H1 (cell line): ENCODE data around the gene TMIGD3. TPM values are rescaled to one million over a fixed set of nuclear protein-coding genes. Genes with fewer than 3 reads are reported as not detected.

ENCODE experiments used
- ASH2L ChIP-seq: fragments of 200-600, 300-600 bp; sonication (generic); IDR thresholded peaks from one replicate; pipeline ENCODE4 v1.7.1; 2017; ENCODE audit warnings: low read length
- BCL11A ChIP-seq, 2 experiments: IDR thresholded peaks; one replicate each; pipeline ENCODE4 v1.6.1; 2011; ENCODE audit warnings: low read depth in 2 of 2, low read length in 2 of 2, mild to moderate bottlenecking in 2 of 2
- BRCA1 ChIP-seq: IDR thresholded peaks from 2 replicates; pipeline ENCODE4 v1.6.1; 2012; ENCODE audit warnings: low read depth, low read length, improper control_type of control experiment
- CBX5 ChIP-seq: fragments of 300-800, 300-1000 bp; sonication (generic); IDR thresholded peaks from 2 replicates; pipeline ENCODE4 v1.7.1; 2016; ENCODE audit warnings: antibody characterized with exemption, low read length, low read depth
- CBX8 ChIP-seq: fragments of 300-800, 300-1000 bp; sonication (generic); IDR thresholded peaks from 2 replicates; pipeline ENCODE4 v1.7.1; 2016; ENCODE audit warnings: low read depth, low read length, borderline replicate concordance
- CHD2 ChIP-seq: IDR thresholded peaks from 2 replicates; pipeline ENCODE4 v1.6.1; 2012; ENCODE audit warnings: low read length, improper control_type of control experiment
- CREB1 ChIP-seq: IDR thresholded peaks from 2 replicates; pipeline ENCODE4 v1.6.1; 2012; ENCODE audit warnings: inconsistent platforms
- EGR1 ChIP-seq: IDR thresholded peaks from 2 replicates; pipeline ENCODE4 v1.6.1; 2011; ENCODE audit warnings: low read depth, low read length, borderline replicate concordance
- FOSL1 ChIP-seq: IDR thresholded peaks from 2 replicates; pipeline ENCODE4 v1.6.1; 2011; ENCODE audit warnings: mild to moderate bottlenecking, low read depth, low read length, moderate library complexity; ENCODE audit not compliant: insufficient read depth
- HDAC2 ChIP-seq, 2 experiments: fragments of 300-600 bp in 1 of 2; sonication (generic) in 1 of 2; IDR thresholded peaks; 2 replicates each; pipeline ENCODE4 v1.6.1; 2011 to 2012; ENCODE audit warnings: low read depth in 2 of 2, low read length in 2 of 2, mild to moderate bottlenecking in 2 of 2, moderate library complexity in 2 of 2, borderline replicate concordance in 1 of 2, inconsistent platforms in 1 of 2
- HDAC6 ChIP-seq: IDR thresholded peaks from one replicate; pipeline ENCODE4 v1.7.1; 2012; ENCODE audit warnings: low read depth, mild to moderate bottlenecking, inconsistent platforms, low read length, moderate library complexity
- JUN ChIP-seq: IDR thresholded peaks from 2 replicates; pipeline ENCODE4 v1.6.1; 2011; ENCODE audit warnings: low read depth, mild to moderate bottlenecking, improper control_type of control experiment, low read length
- KDM1A ChIP-seq: fragments of 200-600, 300-600 bp; sonication (generic); IDR thresholded peaks from 2 replicates; pipeline ENCODE4 v1.7.1; 2016; ENCODE audit warnings: mild to moderate bottlenecking, low read length, borderline replicate concordance
- PHF8 ChIP-seq: fragments of 200-600 bp; sonication (generic); conservative IDR thresholded peaks from 2 replicates; pipeline ENCODE4 v1.7.1; 2012; ENCODE audit warnings: low read depth, mild to moderate bottlenecking, inconsistent platforms, low read length, moderate library complexity
- POLR2A ChIP-seq, 2 experiments: IDR thresholded peaks; 1 replicate in 1 of 2; 2 replicates in 1 of 2; pipeline ENCODE4 v1.6.1; 2011; ENCODE audit warnings: low read depth in 2 of 2, low read length in 2 of 2, mild to moderate bottlenecking in 2 of 2; ENCODE audit errors: control extremely low read depth in 1 of 2
- POLR2AphosphoS5 ChIP-seq: IDR thresholded peaks from 2 replicates; pipeline ENCODE4 v1.6.1; 2011; ENCODE audit warnings: low read depth, low read length
- RAD21 ChIP-seq, 2 experiments: IDR thresholded peaks in 1 of 2; conservative IDR thresholded peaks in 1 of 2; 2 replicates each; pipeline ENCODE4 v1.6.1; 2011; ENCODE audit warnings: low read depth in 2 of 2, low read length in 2 of 2, improper control_type of control experiment in 1 of 2, inconsistent platforms in 1 of 2, mild to moderate bottlenecking in 1 of 2, moderate library complexity in 1 of 2
- RNF2 ChIP-seq: fragments of 200-900, 300-1000 bp; sonication (generic); IDR thresholded peaks from 2 replicates; pipeline ENCODE4 v1.7.1; 2016; ENCODE audit warnings: borderline replicate concordance, low read depth, mild to moderate bottlenecking, antibody characterized with exemption, low read length; ENCODE audit not compliant: poor library complexity, severe bottlenecking; ENCODE audit errors: missing control alignments
- SIN3A ChIP-seq, 2 experiments: IDR thresholded peaks in 1 of 2; conservative IDR thresholded peaks in 1 of 2; 2 replicates each; pipeline ENCODE4 v1.6.1; 2011 to 2012; ENCODE audit warnings: low read length in 2 of 2, improper control_type of control experiment in 1 of 2, low read depth in 1 of 2, mild to moderate bottlenecking in 1 of 2
- SIRT6 ChIP-seq: IDR thresholded peaks from one replicate; pipeline ENCODE4 v1.7.1; 2012; ENCODE audit warnings: low read length, inconsistent platforms
- SP1 ChIP-seq: IDR thresholded peaks from 2 replicates; pipeline ENCODE4 v1.6.1; 2011; ENCODE audit warnings: low read depth, low read length
- SUZ12 ChIP-seq: fragments of 200-600 bp; sonication (generic); IDR thresholded peaks from 2 replicates; pipeline ENCODE4 v1.6.1; 2012; ENCODE audit warnings: mild to moderate bottlenecking, inconsistent platforms, low read length, moderate library complexity, mixed read lengths
- TCF12 ChIP-seq: IDR thresholded peaks from 2 replicates; pipeline ENCODE4 v1.6.1; 2011; ENCODE audit warnings: low read depth, mild to moderate bottlenecking, low read length
- TEAD4 ChIP-seq: IDR thresholded peaks from 2 replicates; pipeline ENCODE4 v1.6.1; 2012; ENCODE audit warnings: low read depth, low read length, inconsistent platforms, mixed read lengths
- polyA plus RNA-seq, 7 experiments: library from polyadenylated mRNA; depleted of rRNA in 3 of 7; stranded (reverse) in 5 of 7; unstranded in 2 of 7; fragments of >200 nt in 5 of 7; fragments of 200-250 nt in 2 of 7; gene quantifications; 1 replicate in 5 of 7; 2 replicates in 1 of 7; 4 replicates in 1 of 7; pipeline versions ENCODE4 v1.2.1 to v1.2.3, GENCODE V29; 2011 to 2013; ENCODE audit warnings: missing spikeins in 2 of 7, mixed read lengths in 2 of 7
- total RNA-seq: library from RNA; stranded (reverse); fragmentation: NEBNext Ultra II Directional; extraction: Animal tissue kit (Norgen Biotek cat#: 25700); gene quantifications from 2 replicates; pipeline ENCODE4 v1.2.1, GENCODE V29; 2021

Gene TMIGD3
- total and polyA plus RNA-seq, 2 of the 8 experiments (the other 6 are each of a cell fraction or from before 2014, with no cell fraction given), result not detected

- TF ChIP-seq PHF8 (peak; percentile 67), CBX8 (no peak), SIN3A (conservative IDR thresholded peaks at IDR 0.05 in 1 of 2, IDR thresholded peaks at IDR 0.05 in 1 of 2; ENCODE audit: low read depth in 1 of 2, low read length in 2 of 2) (peak in 1 of 2 experiments; percentile 93; a peak in 2 of 4 replicates), SUZ12 (no peak), KDM1A (no peak), TEAD4 (no peak), ASH2L (peak; percentile 67), CREB1 (no peak; the same call in 1 of the 2 replicates), POLR2AphosphoS5 (peak; percentile 28), RAD21 (IDR thresholded peaks at IDR 0.05 in 1 of 2, conservative IDR thresholded peaks at IDR 0.05 in 1 of 2; ENCODE audit: low read depth in 2 of 2, low read length in 2 of 2) (no peak), POLR2A (IDR thresholded peaks at IDR 0.05; ENCODE audit: control extremely low read depth in 1 of 2, low read depth in 2 of 2, low read length in 2 of 2) (peak; percentile 2 to 58; a peak in 2 of 3 replicates), EGR1 (no peak), BRCA1 (peak; percentile 94), TCF12 (no peak), BCL11A (IDR thresholded peaks at IDR 0.05; ENCODE audit: low read depth in 2 of 2, low read length in 2 of 2) (no peak), RNF2 (no peak), FOSL1 (no peak), HDAC2 (IDR thresholded peaks at IDR 0.05; ENCODE audit: borderline replicate concordance in 1 of 2, low read depth in 2 of 2, low read length in 2 of 2) (peak; percentile 4 to 12; a peak in 1 of 4 replicates), SIRT6 (no peak), SP1 (no peak), CHD2 (peak; percentile 98), CBX5 (no peak), JUN (no peak), HDAC6 (no peak)
These were observed 54.3 kb downstream of the TMIGD3 start, which contains the start of the genes ATP5PB and WDR77 (continued) for GRCh38 chr1:111448918-111449702.
